ENCODE measurements around the gene P2RY6.

The P2RY6 gene

DNA sequence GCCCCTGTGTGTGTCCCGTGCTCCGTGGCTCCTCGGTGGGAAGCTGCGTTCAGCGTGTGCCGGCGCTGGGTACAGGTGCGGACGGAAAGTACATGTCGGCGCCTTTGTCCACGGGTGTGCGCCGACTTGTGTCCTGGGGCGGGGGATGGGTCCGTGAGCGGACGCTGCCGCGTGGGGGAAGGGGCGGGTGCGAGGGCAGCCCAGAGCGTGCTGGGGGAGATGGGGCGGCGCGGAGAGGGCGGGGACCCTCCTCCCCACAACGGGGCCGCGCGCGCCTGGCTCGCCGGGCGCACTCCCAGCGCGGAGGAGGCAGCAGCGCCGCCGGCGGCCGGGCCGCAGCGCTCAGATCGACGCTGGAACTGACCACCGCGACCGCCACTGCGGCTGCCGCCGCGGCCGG is 70.5 kb downstream of the P2RY6 start:
- no peak for TF ChIP-seq MYC (IDR thresholded peaks at IDR 0.05; ENCODE audit: low read depth, low read length)
- TF ChIP-seq, protein P1, sequence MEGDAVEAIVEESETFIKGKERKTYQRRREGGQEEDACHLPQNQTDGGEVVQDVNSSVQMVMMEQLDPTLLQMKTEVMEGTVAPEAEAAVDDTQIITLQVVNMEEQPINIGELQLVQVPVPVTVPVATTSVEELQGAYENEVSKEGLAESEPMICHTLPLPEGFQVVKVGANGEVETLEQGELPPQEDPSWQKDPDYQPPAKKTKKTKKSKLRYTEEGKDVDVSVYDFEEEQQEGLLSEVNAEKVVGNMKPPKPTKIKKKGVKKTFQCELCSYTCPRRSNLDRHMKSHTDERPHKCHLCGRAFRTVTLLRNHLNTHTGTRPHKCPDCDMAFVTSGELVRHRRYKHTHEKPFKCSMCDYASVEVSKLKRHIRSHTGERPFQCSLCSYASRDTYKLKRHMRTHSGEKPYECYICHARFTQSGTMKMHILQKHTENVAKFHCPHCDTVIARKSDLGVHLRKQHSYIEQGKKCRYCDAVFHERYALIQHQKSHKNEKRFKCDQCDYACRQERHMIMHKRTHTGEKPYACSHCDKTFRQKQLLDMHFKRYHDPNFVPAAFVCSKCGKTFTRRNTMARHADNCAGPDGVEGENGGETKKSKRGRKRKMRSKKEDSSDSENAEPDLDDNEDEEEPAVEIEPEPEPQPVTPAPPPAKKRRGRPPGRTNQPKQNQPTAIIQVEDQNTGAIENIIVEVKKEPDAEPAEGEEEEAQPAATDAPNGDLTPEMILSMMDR (IDR thresholded peaks at IDR 0.05; ENCODE audit: low read depth, low read length): no peak
- TF ChIP-seq, protein P2, sequence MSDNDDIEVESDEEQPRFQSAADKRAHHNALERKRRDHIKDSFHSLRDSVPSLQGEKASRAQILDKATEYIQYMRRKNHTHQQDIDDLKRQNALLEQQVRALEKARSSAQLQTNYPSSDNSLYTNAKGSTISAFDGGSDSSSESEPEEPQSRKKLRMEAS (IDR thresholded peaks at IDR 0.05; ENCODE audit: low read depth, low read length): no peak
- no peak for TF ChIP-seq POLR2A (IDR thresholded peaks at IDR 0.05; ENCODE audit: extremely low read depth, insufficient read length)

DNA sequence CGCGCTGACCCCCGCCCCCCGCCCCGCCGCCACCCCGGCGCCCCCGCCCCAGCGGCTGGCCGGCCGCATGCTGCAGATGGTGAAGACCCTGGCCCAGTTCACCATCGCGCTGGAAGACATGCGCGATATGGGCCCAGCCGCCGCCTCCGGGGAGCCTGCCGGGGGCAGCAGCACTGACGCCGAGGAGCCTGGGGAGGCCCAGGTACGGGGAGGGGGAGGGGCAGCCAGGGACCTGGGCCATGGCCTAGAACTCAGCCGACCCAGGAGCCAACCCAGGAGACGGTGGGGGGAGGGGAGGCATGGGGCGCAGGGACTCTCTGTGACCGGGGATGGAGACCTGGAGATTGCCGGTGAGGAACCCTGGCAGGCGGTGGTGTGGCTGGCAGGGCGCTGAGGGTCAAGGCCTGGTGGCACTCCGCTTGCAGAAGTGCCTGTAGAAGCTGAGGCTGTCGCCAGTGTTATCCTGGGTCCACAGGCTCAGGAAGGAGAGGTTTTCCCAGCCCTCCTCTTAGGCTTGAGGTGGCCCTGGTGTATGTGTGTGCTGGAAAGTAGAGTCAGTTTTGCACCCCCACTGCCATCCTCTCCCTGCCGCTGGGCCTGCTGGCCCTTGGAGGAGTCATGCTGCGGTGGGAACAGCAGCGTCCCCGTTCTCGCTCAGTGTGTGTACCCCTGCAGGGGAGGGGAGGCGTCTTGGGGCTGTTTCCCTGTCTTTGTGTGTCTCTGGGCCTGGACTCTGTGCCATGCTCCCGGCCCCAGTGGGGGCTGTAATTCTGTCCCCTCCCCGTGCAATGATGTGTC is 71.1 kb downstream of the P2RY6 start:
- H3K4me3 ChIP-seq (ENCODE audit: low read depth, low read length): no peak overlapping the region
- TF ChIP-seq MYC (IDR thresholded peaks at IDR 0.05; ENCODE audit: low read depth, low read length) (no peak), POLR2A (IDR thresholded peaks at IDR 0.05; ENCODE audit: extremely low read depth, insufficient read length) (no peak)
- TF ChIP-seq, protein P1 (IDR thresholded peaks at IDR 0.05; ENCODE audit: low read depth, low read length): no peak
- TF ChIP-seq, protein P2 (IDR thresholded peaks at IDR 0.05; ENCODE audit: low read depth, low read length): no peak
- DNase-seq (ENCODE audit: low read depth): no peak

More for the DNA sequence above, 70.5 kb downstream of the P2RY6 start:
- no peak overlapping the region for H3K4me3 ChIP-seq (ENCODE audit: low read depth, low read length)
- no peak for DNase-seq (ENCODE audit: low read depth)

DNA sequence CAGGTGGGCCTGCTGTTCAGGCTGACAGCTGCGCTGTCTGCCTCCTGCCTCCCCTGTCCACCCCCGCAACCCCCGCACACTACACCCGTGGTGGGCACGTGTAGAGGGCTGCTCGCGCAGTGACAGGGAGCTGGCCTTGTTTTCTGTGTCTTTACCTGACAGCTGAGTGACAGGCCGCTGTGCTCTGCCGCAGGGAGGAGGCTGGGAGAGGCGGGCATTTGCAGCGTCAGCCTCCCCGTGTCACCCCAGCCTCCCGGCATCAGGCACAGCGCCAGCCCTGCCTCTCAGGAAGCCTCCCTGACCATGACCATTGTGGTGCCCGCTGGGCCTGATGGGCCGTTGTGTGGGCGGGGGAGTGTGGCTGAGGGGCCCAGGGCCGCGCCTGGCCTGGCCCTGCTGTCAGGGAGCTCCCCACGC is 72.1 kb downstream of the P2RY6 start:
- DNase-seq (ENCODE audit: low read depth): no peak
- TF ChIP-seq, protein P1 (IDR thresholded peaks at IDR 0.05; ENCODE audit: low read depth, low read length): no peak
- TF ChIP-seq, protein P2 (IDR thresholded peaks at IDR 0.05; ENCODE audit: low read depth, low read length): no peak
- TF ChIP-seq MYC (IDR thresholded peaks at IDR 0.05; ENCODE audit: low read depth, low read length) (no peak), POLR2A (IDR thresholded peaks at IDR 0.05; ENCODE audit: extremely low read depth, insufficient read length) (no peak)
- H3K4me3 ChIP-seq (ENCODE audit: low read depth, low read length): no peak overlapping the region

DNA sequence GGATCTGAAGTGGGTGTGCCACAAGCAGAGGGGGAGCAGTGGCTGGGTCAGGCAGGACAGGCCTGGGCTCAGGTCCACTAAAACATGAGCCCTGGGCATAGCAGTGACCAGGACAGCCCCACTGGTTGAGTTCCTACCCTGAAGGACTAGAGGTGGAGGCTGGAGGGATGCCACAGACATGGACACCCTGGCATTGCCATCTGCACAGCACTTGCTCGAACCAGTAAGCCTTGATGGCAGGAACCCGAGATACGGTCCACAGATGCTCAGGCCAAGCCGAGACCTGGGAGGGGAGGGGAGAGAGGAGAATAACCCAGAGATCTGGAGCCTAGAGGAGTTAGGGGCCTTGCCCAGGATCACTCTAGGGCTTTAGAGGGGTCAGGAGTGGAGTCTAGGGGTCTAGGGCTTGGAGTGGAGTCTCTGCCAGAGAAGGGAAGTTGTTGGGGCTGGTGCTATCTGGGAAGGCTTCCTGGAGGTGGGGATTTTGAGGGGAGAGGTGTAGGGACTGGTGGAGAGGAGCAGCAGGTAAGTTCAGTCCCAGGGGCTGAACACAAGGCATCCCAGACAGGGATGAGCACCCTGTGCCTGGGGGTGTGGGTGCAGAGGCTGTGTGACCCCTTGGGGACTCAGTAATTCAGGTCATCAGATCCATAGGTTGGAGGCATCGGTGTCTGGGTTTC is 73.5 kb downstream of the P2RY6 start:
- TF ChIP-seq, protein P1 (IDR thresholded peaks at IDR 0.05; ENCODE audit: low read depth, low read length): no peak
- TF ChIP-seq MYC (IDR thresholded peaks at IDR 0.05; ENCODE audit: low read depth, low read length): no peak
- TF ChIP-seq, protein P2 (IDR thresholded peaks at IDR 0.05; ENCODE audit: low read depth, low read length): no peak
- TF ChIP-seq POLR2A (IDR thresholded peaks at IDR 0.05; ENCODE audit: extremely low read depth, insufficient read length): no peak
- no peak overlapping the region for H3K4me3 ChIP-seq (ENCODE audit: low read depth, low read length)

DNA sequence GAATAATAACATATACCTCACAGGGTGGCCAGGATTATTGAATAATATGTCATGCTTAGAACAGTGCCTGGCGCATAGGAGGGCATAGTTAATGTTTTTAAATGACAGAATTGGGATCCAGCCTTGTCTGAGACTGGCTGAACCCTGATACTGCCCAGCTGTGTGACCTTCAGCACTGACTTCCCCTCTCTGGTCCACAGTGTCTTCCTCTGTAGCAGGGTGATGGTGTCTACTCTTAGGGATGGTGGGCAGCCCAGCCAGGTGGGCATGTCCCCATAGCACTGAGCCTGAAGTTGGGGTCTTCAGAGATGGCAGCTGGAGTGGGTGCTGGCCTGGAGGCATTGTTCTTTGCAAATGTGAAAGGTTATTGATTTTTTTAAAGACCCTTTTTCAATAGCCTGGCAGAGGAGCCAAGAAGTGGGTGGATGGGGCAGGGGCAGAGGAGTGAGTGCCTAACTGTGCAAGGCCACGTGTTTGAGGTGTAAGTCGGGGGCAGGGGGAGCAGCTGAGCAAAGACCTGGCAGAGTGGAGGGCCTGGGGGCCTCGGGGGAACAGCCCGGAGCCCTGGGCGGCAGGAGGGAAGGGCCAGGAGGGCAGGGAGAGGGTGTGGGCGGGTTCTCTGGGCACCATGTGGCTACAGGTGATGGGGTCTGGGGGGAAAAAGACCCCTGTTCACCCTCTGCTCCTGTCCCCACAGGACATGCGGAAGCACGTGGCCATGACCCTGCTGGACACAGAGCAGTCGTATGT is 74.2 kb downstream of the P2RY6 start:
- DNase-seq (ENCODE audit: low read depth): no peak
- TF ChIP-seq POLR2A (IDR thresholded peaks at IDR 0.05; ENCODE audit: extremely low read depth, insufficient read length) (no peak), MYC (IDR thresholded peaks at IDR 0.05; ENCODE audit: low read depth, low read length) (no peak)
- TF ChIP-seq, protein P1 (IDR thresholded peaks at IDR 0.05; ENCODE audit: low read depth, low read length): no peak
- TF ChIP-seq, protein P2 (IDR thresholded peaks at IDR 0.05; ENCODE audit: low read depth, low read length): no peak
- no peak overlapping the region for H3K4me3 ChIP-seq (ENCODE audit: low read depth, low read length)

More for the DNA sequence above, 73.5 kb downstream of the P2RY6 start:
- DNase-seq (ENCODE audit: low read depth): no peak
